Thoracic aorta (tissue), 2 donors: ENCODE data around the gene PRH1. TPM values are rescaled to one million over a fixed set of nuclear protein-coding genes. Genes with fewer than 3 reads are reported as not detected.

ENCODE experiments used
- ATAC-seq: fragments of 150-250 bp; one replicate; pipeline ENCODE4 v1.8.0; 2017; ENCODE audit warnings: low read depth; ENCODE audit not compliant: insufficient number of reproducible peaks, low FRiP score
- DNase-seq: peaks from one replicate; pipeline ENCODE4 v3.0.0-alpha.2; 2020; ENCODE audit warnings: low spot score
- H3K27ac ChIP-seq, 2 donors: fragments of 200-600 bp; sonication (generic); 1 replicate in 1 of 2; 2 replicates in 1 of 2; pipeline ENCODE4 v1.5.1; 2016; ENCODE audit warnings: mild to moderate bottlenecking in 2 of 2, moderate library complexity in 2 of 2
- H3K27me3 ChIP-seq: fragments of 200-600 bp; sonication (generic); replicated peaks from 2 replicates; pipeline ENCODE4 v1.6.0; 2016; ENCODE audit warnings: mild to moderate bottlenecking; ENCODE audit not compliant: insufficient read depth
- H3K36me3 ChIP-seq: fragments of 200-600 bp; sonication (generic); one replicate; pipeline ENCODE4 v1.5.1; 2016
- H3K4me1 ChIP-seq, 2 donors: fragments of 200-600 bp; sonication (generic); 1 replicate in 1 of 2; 2 replicates in 1 of 2; pipeline versions ENCODE4 v1.5.1 to v1.6.0; 2016; ENCODE audit warnings: low read depth in 2 of 2, mild to moderate bottlenecking in 1 of 2; ENCODE audit not compliant: control insufficient read depth in 1 of 2
- H3K4me3 ChIP-seq: fragments of 200-600 bp; sonication (generic); 2 replicates; pipeline ENCODE4 v1.5.1; 2016; ENCODE audit warnings: mild to moderate bottlenecking
- H3K9me3 ChIP-seq: fragments of 200-600 bp; sonication (generic); 2 replicates; pipeline ENCODE4 v1.5.1; 2016
- CTCF ChIP-seq: fragments of 200-600 bp; sonication (generic); IDR thresholded peaks from one replicate; pipeline ENCODE4 v1.5.1; 2019; ENCODE audit warnings: antibody characterized with exemption
- total RNA-seq, 2 donors: library from RNA; depleted of rRNA; stranded (reverse); fragments of >200 nt; gene quantifications; one replicate each; pipeline versions ENCODE4 v1.1.0 to v1.2.3, GENCODE V29; 2016

The PRH1 gene
- total RNA-seq, 2 donors from 2014 or later: 18.5 to 30.5 TPM

DNA sequence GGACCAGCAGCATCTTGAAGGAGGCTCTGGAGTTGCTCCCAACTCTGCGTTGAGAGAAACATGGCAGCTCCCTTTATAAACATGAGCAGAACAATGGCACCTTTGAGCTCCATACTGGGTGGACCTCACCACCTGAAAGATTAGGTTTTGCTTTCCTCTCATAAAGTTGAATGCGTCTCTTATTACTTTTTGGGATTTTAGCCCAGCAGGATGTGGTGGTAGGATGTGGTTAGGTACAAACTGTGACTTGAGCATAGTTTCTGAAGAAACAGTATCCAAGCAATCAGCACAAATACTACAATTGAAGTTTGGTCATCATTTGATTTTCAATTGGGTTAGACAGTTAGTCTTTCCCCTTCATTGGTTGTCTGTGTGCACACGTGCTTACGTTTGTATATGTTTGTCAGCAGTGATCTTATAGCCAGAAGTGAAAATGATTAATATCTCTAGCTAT is 34.6 kb downstream of the PRH1 start, which contains the start of gene PRR4:
TSS of gene PRR4 (minus strand) at position 51 of the 454 bp plus-strand sequence. CDS start at position 13, 38 bp downstream.
- no peak for TF ChIP-seq CTCF

DNA sequence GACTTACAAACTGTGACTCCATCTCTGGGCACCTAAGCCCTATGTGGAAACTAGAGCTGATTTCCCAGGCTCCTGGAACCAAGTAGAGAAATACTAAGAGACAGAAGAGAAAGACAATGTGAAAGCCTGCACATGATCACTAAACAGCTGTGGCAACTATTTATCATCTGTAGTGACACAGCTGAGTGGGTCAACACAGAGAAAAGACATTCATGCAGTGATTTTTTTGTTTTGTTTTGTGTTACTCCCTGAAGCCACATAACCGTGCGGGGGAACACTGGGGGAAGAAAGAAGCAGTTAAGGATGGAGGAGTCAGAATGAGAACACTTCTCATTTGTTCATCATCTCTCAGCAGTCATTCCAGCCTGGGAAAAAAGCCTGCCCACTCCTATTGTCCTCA is 36.3 kb downstream of the PRH1 start:
- TF ChIP-seq CTCF: no peak
- ATAC-seq (no peak), DNase-seq (no peak)
- Histone ChIP-seq H3K9me3 (no peaks in the 10 kb centered on the region), H3K27ac (no peak overlapping the region), H3K4me1 (peaks cover 0 to 6% of the 10 kb centered on the region in 2 donors), H3K4me3 (no peak overlapping the region), H3K27me3 (no peaks in the 10 kb centered on the region), H3K36me3 (peaks cover 11% of the 10 kb centered on the region)

More for the DNA sequence above, 34.6 kb downstream of the PRH1 start, which contains the start of gene PRR4:
- DNase-seq (no peak), ATAC-seq (no peak)
- Histone ChIP-seq H3K4me3 (no peak within 1 kb of the TSS), H3K27me3 (no peaks in the 10 kb centered on the region), H3K9me3 (no peaks in the 10 kb centered on the region), H3K4me1 (peaks cover 0 to 6% of the 10 kb centered on the region in 2 donors), H3K36me3 (peaks cover 8% of the 10 kb centered on the region), H3K27ac (no peak within 1 kb of the TSS)

DNA sequence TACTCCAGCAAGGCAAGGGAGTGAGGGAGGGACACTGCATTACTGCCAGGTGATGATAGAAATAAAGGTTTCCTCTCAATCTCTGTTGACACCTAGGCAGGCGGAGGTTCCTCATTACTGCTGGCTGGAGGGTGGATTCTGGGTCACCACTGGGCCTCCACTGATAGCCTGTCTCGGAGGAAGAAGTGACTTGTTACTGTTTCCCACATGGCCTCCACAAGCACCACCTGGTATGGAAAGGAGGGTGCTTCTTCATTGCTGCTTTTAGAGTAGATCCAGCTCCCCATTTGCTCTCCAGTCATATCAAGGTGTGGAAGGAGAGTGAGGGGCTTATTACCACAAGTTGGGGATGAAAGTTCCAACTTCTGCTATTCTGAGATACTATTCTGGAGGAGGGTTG is 41.2 kb downstream of the PRH1 start:
- no peaks in the 10 kb centered on the region for H3K27me3 ChIP-seq

GRCh38 chr12:10838461-10838860 is 45.6 kb downstream of the PRH1 start:
- H3K4me3 ChIP-seq: no peak overlapping the region
- DNase-seq: no peak
- ATAC-seq: no peak
- no peaks in the 10 kb centered on the region for H3K4me1 ChIP-seq
- H3K36me3 ChIP-seq: peaks cover 5% of the 10 kb centered on the region
- TF ChIP-seq CTCF: no peak
- no peak overlapping the region for H3K27ac ChIP-seq
- H3K27me3 ChIP-seq: no peaks in the 10 kb centered on the region
- peaks cover 4% of the 10 kb centered on the region for H3K9me3 ChIP-seq

More for the DNA sequence above, 41.2 kb downstream of the PRH1 start:
- Histone ChIP-seq H3K4me3 (no peak overlapping the region), H3K27ac (no peak overlapping the region), H3K4me1 (no peaks in the 10 kb centered on the region), H3K36me3 (peaks cover 11% of the 10 kb centered on the region), H3K9me3 (no peaks in the 10 kb centered on the region)
- DNase-seq (no peak), ATAC-seq (no peak)
- TF ChIP-seq CTCF: no peak

Other genes with a start within 250 kb of the PRH1 start
- not detected for gene STYK1, start 210.2 kb downstream of the PRH1 start, total RNA-seq
- gene YBX3, start 160.9 kb downstream of the PRH1 start, total RNA-seq: 100 to 1,000 TPM; 238 to 630 TPM
- gene TAS2R7, start 81.6 kb downstream of the PRH1 start, total RNA-seq: not detected
- not detected for gene TAS2R8, start 77.0 kb downstream of the PRH1 start, total RNA-seq
- not detected for gene TAS2R9, start 74.1 kb downstream of the PRH1 start, total RNA-seq
- gene TAS2R10, start 57.9 kb downstream of the PRH1 start, total RNA-seq: 1 to 10 TPM in 1 of 2 donors, not detected in 1; 4.6 TPM
- gene PRR4, start 34.8 kb downstream of the PRH1 start, total RNA-seq: 10 to 100 TPM in 1 of 2 donors, 1 to 10 TPM in 1; 5.7 to 22.7 TPM
- 1 to 10 TPM; 3.1 to 7.3 TPM for gene TAS2R13, start 25.3 kb upstream of the PRH1 start, total RNA-seq
- gene PRH2, start 45.0 kb upstream of the PRH1 start, total RNA-seq: not detected
- 1 to 10 TPM; 1.9 to 5.4 TPM for gene TAS2R14, start 55.0 kb upstream of the PRH1 start, total RNA-seq
- 1 to 10 TPM; 1.5 to 7.1 TPM for gene TAS2R50, start 102.7 kb upstream of the PRH1 start, total RNA-seq
- 1 to 10 TPM; 1.8 to 5.8 TPM for gene TAS2R20, start 114.0 kb upstream of the PRH1 start, total RNA-seq
- 10 to 100 TPM in 1 of 2 donors, 1 to 10 TPM in 1; 8.3 to 13.1 TPM for gene TAS2R19, start 138.4 kb upstream of the PRH1 start, total RNA-seq
- gene TAS2R31, start 147.2 kb upstream of the PRH1 start, total RNA-seq: 1 to 10 TPM; 2.7 to 9.5 TPM
- gene TAS2R46, start 178.0 kb upstream of the PRH1 start, total RNA-seq: 1 to 10 TPM; 1.2 to 3.0 TPM
- gene TAS2R43, start 208.1 kb upstream of the PRH1 start, total RNA-seq: 1 to 10 TPM; 2.7 to 6.3 TPM